ENCODE results near the gene EPHA8. TPM values are rescaled to one million over a fixed set of nuclear protein-coding genes. Genes with fewer than 3 reads are reported as not detected.

Gene EPHA8
- polyA plus RNA-seq (2011; rRNA removed): not detected in 2 replicates
- polyA minus RNA-seq (2011; rRNA and poly(A)+ RNA removed): not detected in 2 replicates

DNA sequence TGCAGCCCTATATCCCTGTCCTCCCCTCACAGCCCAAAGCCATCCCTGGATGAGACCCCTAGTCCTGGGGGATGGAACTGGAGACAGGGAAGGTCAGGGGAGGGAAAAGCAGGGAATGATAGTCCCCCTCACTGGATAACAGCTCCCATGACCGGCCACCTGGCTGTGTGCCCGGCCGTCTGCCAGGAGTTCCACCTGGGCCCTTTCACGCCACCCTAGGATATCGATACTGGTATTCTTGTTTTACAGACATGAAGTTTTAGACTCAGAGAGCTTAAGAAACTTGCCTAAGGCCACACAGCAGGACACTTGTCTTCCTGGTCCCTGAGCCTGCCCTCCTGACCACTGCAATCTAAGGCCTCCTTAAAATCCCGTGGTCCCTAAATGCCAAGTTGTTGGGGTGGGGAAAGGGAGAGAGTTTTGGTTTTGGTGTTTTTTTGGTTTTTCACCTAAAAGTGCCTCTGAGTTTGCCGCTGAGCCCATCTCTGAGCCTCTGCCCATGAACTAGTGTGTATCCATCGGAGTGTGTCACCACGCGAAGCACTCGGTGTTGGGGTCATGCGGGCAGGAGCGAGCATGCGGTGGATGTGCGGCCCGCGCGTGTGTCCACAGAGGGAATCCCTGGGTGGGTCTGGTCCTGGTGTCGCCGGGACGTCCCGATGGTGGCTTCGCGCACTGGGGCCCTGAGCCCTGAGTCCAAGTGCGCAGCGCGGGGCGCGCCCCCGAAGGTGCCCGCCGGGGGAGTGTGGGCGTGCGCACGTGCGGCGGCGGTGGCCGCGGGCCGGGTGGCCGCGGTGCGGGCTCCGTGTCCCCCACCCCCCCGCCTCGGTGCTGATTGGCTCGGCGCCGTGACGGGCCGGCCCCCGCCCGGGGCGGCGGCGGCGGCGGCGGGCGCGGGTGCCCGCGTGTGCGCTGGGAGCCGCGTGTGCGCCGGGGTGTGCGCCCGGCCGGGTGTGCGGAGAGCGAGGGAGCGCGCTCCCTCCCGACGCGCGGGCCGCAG is at the start of gene EPHA8:
Gene EPHA8, plus strand, starts transcription at position 906 of the 1,000 bp plus-strand sequence. CDS start 147 bp downstream, outside the sequence.
- Histone ChIP-seq H3K27me3 (ENCODE audit: control insufficient read depth, insufficient read depth, low read length) (peaks cover 26% of the 10 kb centered on the region), H3K36me3 (ENCODE audit: control insufficient read depth, insufficient read depth, low read length) (no peaks in the 10 kb centered on the region), H3K4me3 (ENCODE audit: low read depth, low read length) (no peak within 1 kb of the TSS)
- CTCF ChIA-PET: no interaction called here
- TF ChIP-seq, protein P1, sequence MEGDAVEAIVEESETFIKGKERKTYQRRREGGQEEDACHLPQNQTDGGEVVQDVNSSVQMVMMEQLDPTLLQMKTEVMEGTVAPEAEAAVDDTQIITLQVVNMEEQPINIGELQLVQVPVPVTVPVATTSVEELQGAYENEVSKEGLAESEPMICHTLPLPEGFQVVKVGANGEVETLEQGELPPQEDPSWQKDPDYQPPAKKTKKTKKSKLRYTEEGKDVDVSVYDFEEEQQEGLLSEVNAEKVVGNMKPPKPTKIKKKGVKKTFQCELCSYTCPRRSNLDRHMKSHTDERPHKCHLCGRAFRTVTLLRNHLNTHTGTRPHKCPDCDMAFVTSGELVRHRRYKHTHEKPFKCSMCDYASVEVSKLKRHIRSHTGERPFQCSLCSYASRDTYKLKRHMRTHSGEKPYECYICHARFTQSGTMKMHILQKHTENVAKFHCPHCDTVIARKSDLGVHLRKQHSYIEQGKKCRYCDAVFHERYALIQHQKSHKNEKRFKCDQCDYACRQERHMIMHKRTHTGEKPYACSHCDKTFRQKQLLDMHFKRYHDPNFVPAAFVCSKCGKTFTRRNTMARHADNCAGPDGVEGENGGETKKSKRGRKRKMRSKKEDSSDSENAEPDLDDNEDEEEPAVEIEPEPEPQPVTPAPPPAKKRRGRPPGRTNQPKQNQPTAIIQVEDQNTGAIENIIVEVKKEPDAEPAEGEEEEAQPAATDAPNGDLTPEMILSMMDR (IDR thresholded peaks at IDR 0.05; ENCODE audit: insufficient read depth, low read depth, low read length): no peak
- no peak for DNase-seq (ENCODE audit: low read depth)
- POLR2A ChIA-PET: no interaction called here

DNA sequence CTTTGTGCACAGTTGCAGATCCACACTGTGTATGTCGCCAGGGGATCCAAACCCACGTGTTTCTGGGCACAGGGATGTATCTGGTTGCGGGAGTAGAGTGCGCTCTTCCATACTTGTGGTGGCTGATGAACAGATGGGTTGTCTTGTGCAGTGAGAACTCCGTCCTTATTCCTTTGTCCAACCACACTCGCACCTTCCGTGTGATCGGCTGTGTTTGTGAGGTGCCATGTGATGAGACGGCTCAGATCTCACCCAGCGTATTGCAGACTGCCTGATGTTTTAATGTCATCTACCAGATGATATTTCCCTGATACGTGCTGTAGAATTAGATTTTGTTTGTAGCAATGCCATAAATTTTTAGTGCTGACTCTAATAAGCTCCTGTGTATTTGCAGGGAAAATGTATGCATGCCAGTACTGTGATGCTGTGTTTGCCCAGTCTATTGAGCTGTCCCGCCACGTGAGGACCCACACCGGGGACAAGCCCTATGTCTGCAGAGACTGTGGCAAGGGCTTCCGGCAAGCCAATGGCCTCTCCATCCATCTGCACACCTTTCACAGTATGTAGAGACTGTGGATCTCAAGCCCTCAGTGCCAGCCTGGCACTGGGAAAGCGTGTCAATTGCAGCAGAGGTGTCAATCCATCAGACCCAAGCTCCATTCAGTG is 46.2 kb upstream of the EPHA8 start:
- Histone ChIP-seq H3K27me3 (ENCODE audit: control insufficient read depth, insufficient read depth, low read length) (no peaks in the 10 kb centered on the region), H3K36me3 (ENCODE audit: control insufficient read depth, insufficient read depth, low read length) (peaks cover 23% of the 10 kb centered on the region), H3K4me3 (ENCODE audit: low read depth, low read length) (no peak overlapping the region)
- DNase-seq (ENCODE audit: low read depth): no peak
- TF ChIP-seq, protein P1 (IDR thresholded peaks at IDR 0.05; ENCODE audit: insufficient read depth, low read depth, low read length): no peak
- ChIA-PET CTCF (no interaction called here), POLR2A (interaction anchor here (0.6 kb wide), 1 partner anchor 80 kb away, joined by 4 read pairs; no protein-coding TSS in a partner anchor)

DNA sequence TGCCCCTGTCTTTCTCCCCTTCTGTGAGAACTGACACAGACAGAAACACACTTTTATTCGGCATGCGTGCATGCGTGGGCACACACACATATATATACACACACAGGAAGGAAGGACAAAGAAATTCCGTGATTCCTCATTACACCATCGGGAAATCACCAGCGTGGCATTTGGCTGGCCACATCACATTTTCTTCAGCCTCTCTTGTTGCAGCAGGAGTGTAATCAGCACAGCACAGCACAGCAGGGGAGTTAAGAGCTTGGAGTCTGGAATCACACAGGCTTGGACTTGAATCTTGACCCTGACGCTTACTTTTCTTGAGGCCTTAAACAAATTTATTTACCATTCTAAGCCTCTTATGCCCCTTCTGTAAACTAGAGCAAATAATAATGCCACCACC is 45.3 kb upstream of the EPHA8 start:
- DNase-seq (ENCODE audit: low read depth): no peak
- no peak overlapping the region for H3K4me3 ChIP-seq (ENCODE audit: low read depth, low read length)
- CTCF ChIA-PET: no interaction called here
- peaks cover 20% of the 10 kb centered on the region for H3K36me3 ChIP-seq (ENCODE audit: control insufficient read depth, insufficient read depth, low read length)
- TF ChIP-seq, protein P1 (IDR thresholded peaks at IDR 0.05; ENCODE audit: insufficient read depth, low read depth, low read length): no peak
- H3K27me3 ChIP-seq (ENCODE audit: control insufficient read depth, insufficient read depth, low read length): no peaks in the 10 kb centered on the region
- POLR2A ChIA-PET: no interaction called here

DNA sequence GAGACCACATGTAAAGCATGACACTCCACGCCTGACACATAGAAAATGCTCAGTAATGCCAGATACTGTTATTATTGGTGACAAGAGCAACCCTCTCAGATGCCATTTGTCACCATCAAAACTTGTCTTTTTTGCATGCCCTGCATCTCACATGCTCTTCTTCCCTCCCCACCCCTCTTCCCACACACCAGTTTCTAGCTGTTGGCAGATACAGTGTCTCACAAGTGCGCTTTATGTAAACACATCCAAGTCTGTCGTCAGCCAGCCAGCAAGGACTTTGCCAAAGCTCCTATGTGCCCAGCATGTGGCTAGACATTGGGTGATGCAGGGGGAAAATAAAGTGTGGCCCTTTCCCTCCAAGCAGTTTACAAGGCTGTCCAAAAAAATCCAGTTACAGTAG is 44.9 kb upstream of the EPHA8 start:
- Histone ChIP-seq H3K27me3 (ENCODE audit: control insufficient read depth, insufficient read depth, low read length) (no peaks in the 10 kb centered on the region), H3K36me3 (ENCODE audit: control insufficient read depth, insufficient read depth, low read length) (peaks cover 20% of the 10 kb centered on the region), H3K4me3 (ENCODE audit: low read depth, low read length) (no peak overlapping the region)
- TF ChIP-seq, protein P1 (IDR thresholded peaks at IDR 0.05; ENCODE audit: insufficient read depth, low read depth, low read length): no peak
- ChIA-PET CTCF (no interaction called here), POLR2A (no interaction called here)
- no peak for DNase-seq (ENCODE audit: low read depth)

DNA sequence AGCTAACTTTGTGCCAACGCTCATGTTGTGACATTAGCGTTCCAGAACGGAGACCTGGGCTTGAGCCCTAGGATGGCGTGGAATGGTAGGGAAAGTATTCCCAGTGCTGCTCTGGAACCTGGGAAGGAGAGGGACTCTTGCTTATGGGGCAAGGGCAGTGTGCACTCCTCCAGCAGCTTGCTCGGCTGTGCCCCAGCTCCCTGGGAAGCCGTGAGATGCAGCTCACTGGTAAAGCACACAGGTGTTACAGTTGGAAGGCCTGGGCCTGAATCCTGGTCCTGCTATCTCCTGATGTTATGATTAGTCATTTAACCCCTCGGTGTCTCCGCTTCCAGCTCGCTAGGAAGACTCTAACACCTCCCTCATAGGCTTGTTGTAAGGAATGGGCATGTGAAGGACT is 42.4 kb upstream of the EPHA8 start:
- H3K36me3 ChIP-seq (ENCODE audit: control insufficient read depth, insufficient read depth, low read length): peaks cover 19% of the 10 kb centered on the region
- H3K27me3 ChIP-seq (ENCODE audit: control insufficient read depth, insufficient read depth, low read length): no peaks in the 10 kb centered on the region
- DNase-seq (ENCODE audit: low read depth): no peak
- ChIA-PET POLR2A (no interaction called here), CTCF (interaction anchor here (0.6 to 0.9 kb wide), 2 partner anchors 14 to 119 kb away, joined by 4 to 5 read pairs; no protein-coding TSS in a partner anchor)
- TF ChIP-seq, protein P1 (IDR thresholded peaks at IDR 0.05; ENCODE audit: insufficient read depth, low read depth, low read length): no peak
- H3K4me3 ChIP-seq (ENCODE audit: low read depth, low read length): no peak overlapping the region
